ENCODE data around the gene ANKRD52. TPM values are rescaled to one million over a fixed set of nuclear protein-coding genes. Genes with fewer than 3 reads are reported as not detected.

Gene ANKRD52
- total and polyA plus RNA-seq, 2 donors (not counting 3 experiments of a cell fraction or from before 2014, with no cell fraction given) = 30.8 to 62.0 TPM

GRCh38 chr12:56278905-56279304, 20.7 kb upstream of the ANKRD52 start:
- H3K9me1 ChIP-seq (replicated peaks; ENCODE audit: control insufficient read depth, extremely low read depth, insufficient read depth, low read length) = no peaks in the 10 kb centered on the region
- dilution Hi-C loops (cut with MboI; ENCODE audit: extremely low pct_ligation_motif_present, low sequenced_read_pairs) = no loop called here
- intact Hi-C loops (cut with micrococcal nuclease) = no loop called here
- POLR2A ChIA-PET = interaction anchor here (1.5 kb wide), 1 partner anchor 12 kb away, joined by 5 read pairs; the partner anchor contains the start of gene COQ10A
- FAIRE-seq (no peak), DNase-seq (ENCODE audit: low read depth, low spot score) (no peak)
- H3K4me1 ChIP-seq (ENCODE audit: control insufficient read depth, extremely low read depth, insufficient read depth, low read length) = no peaks in the 10 kb centered on the region
- TF ChIP-seq POLR2AphosphoS5 (IDR thresholded peaks at IDR 0.05; ENCODE audit: insufficient read depth, low read depth, low read length) = no peak
- TF ChIP-seq FOS (IDR thresholded peaks at IDR 0.05; ENCODE audit: borderline replicate concordance, insufficient read depth, low read length) = no peak
- no peak for TF ChIP-seq MYC (IDR thresholded peaks at IDR 0.05; ENCODE audit: low read depth, low read length)
- TF ChIP-seq EZH2 (IDR thresholded peaks at IDR 0.05; ENCODE audit: borderline replicate concordance, low read depth, low read length, severe bottlenecking) = no peak
- TF ChIP-seq JUN (IDR thresholded peaks at IDR 0.05; ENCODE audit: borderline replicate concordance, insufficient read depth, insufficient read length, low read depth) = no peak
- TF ChIP-seq, protein P1, sequence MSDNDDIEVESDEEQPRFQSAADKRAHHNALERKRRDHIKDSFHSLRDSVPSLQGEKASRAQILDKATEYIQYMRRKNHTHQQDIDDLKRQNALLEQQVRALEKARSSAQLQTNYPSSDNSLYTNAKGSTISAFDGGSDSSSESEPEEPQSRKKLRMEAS (IDR thresholded peaks at IDR 0.05; ENCODE audit: insufficient read depth, insufficient read length) = no peak
- TF ChIP-seq, protein P2, sequence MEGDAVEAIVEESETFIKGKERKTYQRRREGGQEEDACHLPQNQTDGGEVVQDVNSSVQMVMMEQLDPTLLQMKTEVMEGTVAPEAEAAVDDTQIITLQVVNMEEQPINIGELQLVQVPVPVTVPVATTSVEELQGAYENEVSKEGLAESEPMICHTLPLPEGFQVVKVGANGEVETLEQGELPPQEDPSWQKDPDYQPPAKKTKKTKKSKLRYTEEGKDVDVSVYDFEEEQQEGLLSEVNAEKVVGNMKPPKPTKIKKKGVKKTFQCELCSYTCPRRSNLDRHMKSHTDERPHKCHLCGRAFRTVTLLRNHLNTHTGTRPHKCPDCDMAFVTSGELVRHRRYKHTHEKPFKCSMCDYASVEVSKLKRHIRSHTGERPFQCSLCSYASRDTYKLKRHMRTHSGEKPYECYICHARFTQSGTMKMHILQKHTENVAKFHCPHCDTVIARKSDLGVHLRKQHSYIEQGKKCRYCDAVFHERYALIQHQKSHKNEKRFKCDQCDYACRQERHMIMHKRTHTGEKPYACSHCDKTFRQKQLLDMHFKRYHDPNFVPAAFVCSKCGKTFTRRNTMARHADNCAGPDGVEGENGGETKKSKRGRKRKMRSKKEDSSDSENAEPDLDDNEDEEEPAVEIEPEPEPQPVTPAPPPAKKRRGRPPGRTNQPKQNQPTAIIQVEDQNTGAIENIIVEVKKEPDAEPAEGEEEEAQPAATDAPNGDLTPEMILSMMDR (IDR thresholded peaks at IDR 0.05; ENCODE audit: extremely low read depth in 1 of 2, insufficient read depth in 1 of 2, low read depth in 1 of 2, low read length in 2 of 2) = no peak
- no peak for TF ChIP-seq POLR2A (IDR thresholded peaks at IDR 0.05; ENCODE audit: low read depth, low read length)
- no peak for TF ChIP-seq GATA2 (IDR thresholded peaks at IDR 0.05; ENCODE audit: insufficient read depth, insufficient read length, low read depth, low read length)
- no peaks in the 10 kb centered on the region for H3K27me3 ChIP-seq (ENCODE audit: control insufficient read depth in 2 of 2, insufficient read depth in 2 of 2, low read length in 2 of 2)
- H3K79me2 ChIP-seq (ENCODE audit: control insufficient read depth, insufficient read depth, low read length) = no peaks in the 10 kb centered on the region
- H3K4me2 ChIP-seq (ENCODE audit: insufficient read depth, low read length) = no peak overlapping the region
- H3K4me3 ChIP-seq (replicated peaks in 1 of 3; ENCODE audit: insufficient read depth in 1 of 3, low read depth in 1 of 3, low read length in 3 of 3) = no peak overlapping the region
- no peaks in the 10 kb centered on the region for H3K9me3 ChIP-seq (replicated peaks; ENCODE audit: control insufficient read depth, insufficient read depth, low read length)
- CTCF ChIA-PET = interaction anchor here (1.0 kb wide), 1 partner anchor 45 kb away, joined by 3 read pairs; no protein-coding TSS in a partner anchor
- H4K20me1 ChIP-seq (replicated peaks; ENCODE audit: control insufficient read depth, extremely low read depth, insufficient read depth, low read length) = no peaks in the 10 kb centered on the region
- H2AFZ ChIP-seq (ENCODE audit: low read depth, low read length) = no peak overlapping the region
- no peak overlapping the region for H3K9ac ChIP-seq (replicated peaks; ENCODE audit: extremely low read depth, insufficient read depth, low read length)
- no peak overlapping the region for H3K27ac ChIP-seq (ENCODE audit: insufficient read depth, low read depth, low read length)
- peaks cover 35 to 47% of the 10 kb centered on the region in 2 experiments for H3K36me3 ChIP-seq (ENCODE audit: control insufficient read depth in 2 of 2, extremely low read depth in 1 of 2, insufficient read depth in 2 of 2, low read length in 2 of 2)
- BruUV-seq (replicated peaks) = no TSS peak
